Upper lobe of left lung (tissue), 4 donors: ENCODE results near the gene PROB1.

Source experiments
- CTCF ChIP-seq, 6 experiments: fragments of 450-650 bp in 4 of 6; fragments of 200-600 bp in 2 of 6; sonication (generic) in 2 of 6; IDR thresholded peaks; one replicate each; pipeline ENCODE4 v1.5.1; 2016 to 2019; ENCODE audit warnings: antibody characterized with exemption in 6 of 6
- EP300 ChIP-seq, 4 donors: sonication (generic); formaldehyde crosslinking; IDR thresholded peaks; one replicate each; pipeline ENCODE4 v1.5.1; 2017; ENCODE audit warnings: antibody characterized with exemption in 4 of 4, control low read depth in 2 of 4
- POLR2A ChIP-seq, 4 donors: fragments of 450-650 bp; IDR thresholded peaks; one replicate each; pipeline ENCODE4 v1.5.1; 2016 to 2017; ENCODE audit warnings: antibody characterized with exemption in 4 of 4, mild to moderate bottlenecking in 2 of 4
- POLR2AphosphoS5 ChIP-seq, 2 donors: sonication (generic); formaldehyde crosslinking; IDR thresholded peaks; one replicate each; pipeline ENCODE4 v1.5.1; 2017; ENCODE audit warnings: antibody characterized with exemption in 2 of 2

- TF ChIP-seq CTCF (IDR thresholded peaks at IDR 0.05) (no peak), POLR2A (IDR thresholded peaks at IDR 0.05) (no peak), POLR2AphosphoS5 (IDR thresholded peaks at IDR 0.05) (no peak), EP300 (IDR thresholded peaks at IDR 0.05) (no peak)
Observed at GRCh38 chr5:139406963-139407362, 12.1 kb upstream of the PROB1 start.
